K562 (cell line): ENCODE measurements around the gene NR2F6. TPM values are rescaled to one million over a fixed set of nuclear protein-coding genes. Genes with fewer than 3 reads are reported as not detected.
A peak's percentile ranks its signal among the peaks of the same experiment; 100 is the strongest.

Experiments
- CREB3 ChIP-seq: fragments of 450-650 bp; conservative IDR thresholded peaks from 2 replicates; pipeline ENCODE4 v1.6.1; 2016; ENCODE audit warnings: missing genetic modification characterization, low read depth, mild to moderate bottlenecking, missing compliant biosample characterization, moderate library complexity
- DDX20 ChIP-seq: fragments of 450-650 bp; IDR thresholded peaks from 2 replicates; pipeline ENCODE4 v1.6.1; 2016; ENCODE audit warnings: missing genetic modification characterization, low read depth, mild to moderate bottlenecking, missing compliant biosample characterization, moderate library complexity
- GTF2A2 ChIP-seq: IDR thresholded peaks from 2 replicates; pipeline ENCODE4 v1.6.1; 2016; ENCODE audit warnings: mild to moderate bottlenecking, missing genetic modification characterization, missing compliant biosample characterization
- HNRNPL ChIP-seq: fragments of 200-400 bp; formaldehyde crosslinking; IDR thresholded peaks from 2 replicates; pipeline ENCODE4 v1.6.1; 2017; ENCODE audit warnings: low read depth, mild to moderate bottlenecking, low read length
- KDM4B ChIP-seq, 2 experiments: fragments of 450-650 bp in 1 of 2; sonication (generic) in 1 of 2; IDR thresholded peaks; 2 replicates each; pipeline ENCODE4 v1.6.1; 2016 to 2017; ENCODE audit warnings: borderline replicate concordance in 2 of 2, antibody characterized with exemption in 1 of 2, low read depth in 1 of 2, mild to moderate bottlenecking in 1 of 2
- MLLT1 ChIP-seq, 2 experiments: fragments of 450-650 bp; IDR thresholded peaks; 2 replicates each; pipeline ENCODE4 v1.6.1; 2016
- PML ChIP-seq: IDR thresholded peaks from 2 replicates; pipeline ENCODE4 v1.6.1; 2012; ENCODE audit warnings: low read length, inconsistent platforms
- POLR2G ChIP-seq: fragments of 200-400 bp; formaldehyde crosslinking; IDR thresholded peaks from 2 replicates; pipeline ENCODE4 v1.6.1; 2017; ENCODE audit warnings: low read depth, mild to moderate bottlenecking, antibody characterized with exemption, low read length, moderate library complexity
- RBM22 ChIP-seq: fragments of 200-400 bp; formaldehyde crosslinking; IDR thresholded peaks from 2 replicates; pipeline ENCODE4 v1.6.1; 2018; ENCODE audit warnings: low read length, low read depth; ENCODE audit not compliant: poor library complexity, severe bottlenecking
- SREBF1 ChIP-seq: fragments of 150-350 bp; IDR thresholded peaks from 2 replicates; pipeline ENCODE4 v1.6.1; 2014; ENCODE audit warnings: antibody characterized with exemption, low read depth, low read length, borderline replicate concordance
- STAG1 ChIP-seq: sonication (generic); formaldehyde crosslinking; IDR thresholded peaks from 2 replicates; pipeline ENCODE4 v1.5.0; 2020; ENCODE audit warnings: missing genetic modification reagents, borderline replicate concordance
- TEAD2 ChIP-seq: fragments of 450-650 bp; IDR thresholded peaks from 2 replicates; pipeline ENCODE4 v1.6.1; 2016; ENCODE audit warnings: missing genetic modification characterization, control low read depth, missing compliant biosample characterization
- TGIF2 ChIP-seq: sonication (generic); formaldehyde crosslinking; IDR thresholded peaks from 2 replicates; pipeline ENCODE4 v1.8.1; 2022; ENCODE audit warnings: mild to moderate bottlenecking, missing genetic modification reagents, moderate library complexity
- ZNF655 ChIP-seq: fragments of 250-450 bp; sonication (Bioruptor Pico); IDR thresholded peaks from 2 replicates; pipeline ENCODE4 v1.5.0; 2021
- ZNF778 ChIP-seq: fragments of 450-650 bp; formaldehyde crosslinking; IDR thresholded peaks from 2 replicates; pipeline ENCODE4 v1.4.0; 2020; ENCODE audit warnings: mild to moderate bottlenecking, moderate library complexity
- polyA plus RNA-seq, 8 experiments: library from polyadenylated mRNA; depleted of rRNA in 4 of 8; stranded (reverse) in 5 of 8; unstranded in 3 of 8; fragments of >200 nt; fragmentation: Nextera tagmentation in 2 of 8; fragmentation: Illumina TruSeq in 1 of 8; extraction: Ambion mirVana in 2 of 8; extraction: Trizol in 1 of 8; gene quantifications; 2 replicates each; pipeline versions ENCODE4 v1.2.1 to v1.2.3, GENCODE V29; 2011 to 2014; ENCODE audit warnings: inconsistent platforms in 1 of 8, missing spikeins in 1 of 8
- total RNA-seq, 7 experiments: library from RNA; depleted of rRNA in 6 of 7; stranded (reverse); fragments of >200 nt in 6 of 7; fragmentation: Illumina TruSeq in 2 of 7; extraction: Trizol in 2 of 7; gene quantifications; 2 replicates each; pipeline versions ENCODE4 v1.2.1 to v1.2.3, GENCODE V29; 2011 to 2021; ENCODE audit warnings: low replicate concordance in 1 of 7
- TF ChIP-seq, protein P1 (sequence below): sonication (generic); formaldehyde crosslinking; IDR thresholded peaks from 2 replicates; pipeline ENCODE4 v1.8.1; 2023; ENCODE audit warnings: mild to moderate bottlenecking, missing genetic modification reagents
- TF ChIP-seq, protein P2 (sequence below): fragments of 450-650 bp; formaldehyde crosslinking; IDR thresholded peaks from 2 replicates; pipeline ENCODE4 v1.4.0; 2022; ENCODE audit warnings: missing genetic modification characterization

The NR2F6 gene
- total and polyA plus RNA-seq, 9 of the 15 experiments (the other 6 are each of a cell fraction or from before 2014, with no cell fraction given): 0.76 to 97.5 (median 18.8) TPM

DNA sequence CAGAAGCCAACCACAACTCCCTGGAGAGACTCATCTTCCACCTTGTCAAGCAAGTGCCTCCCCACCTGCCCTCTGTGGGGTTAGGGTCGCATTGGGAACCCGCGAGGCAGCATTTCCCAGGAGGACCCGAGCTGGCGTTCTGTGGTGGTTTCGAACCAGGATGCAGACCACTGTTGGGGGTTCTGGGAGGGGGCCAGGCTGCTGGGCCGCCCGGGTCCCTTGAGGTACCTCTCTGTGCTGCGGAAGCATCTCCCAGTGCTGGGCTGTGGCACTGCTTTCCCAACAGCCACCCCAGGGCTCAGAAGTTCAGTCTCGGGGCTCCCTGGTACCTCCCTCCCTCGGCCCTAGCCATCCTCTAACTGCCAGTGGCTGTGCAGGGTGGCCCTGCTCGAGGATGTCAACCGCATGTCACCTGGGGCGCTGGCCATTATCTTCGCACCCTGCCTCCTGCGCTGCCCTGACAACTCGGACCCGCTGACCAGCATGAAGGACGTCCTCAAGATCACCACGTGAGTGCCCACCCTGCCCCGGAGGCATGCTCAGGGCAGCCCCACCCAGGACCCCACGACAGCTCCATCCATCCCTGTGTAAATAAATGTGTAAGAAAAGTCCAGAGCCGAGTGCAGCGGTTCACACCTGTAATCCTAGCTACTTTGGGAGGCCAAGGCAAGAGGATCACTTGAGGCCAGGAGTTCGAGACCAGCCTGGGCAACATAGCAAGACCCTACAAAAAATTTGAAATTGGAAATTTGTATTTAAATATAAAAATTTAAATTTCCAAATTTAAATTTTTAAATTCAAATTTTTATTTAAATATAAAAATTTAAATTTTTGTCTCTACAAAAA, 38.8 kb downstream of the NR2F6 start (continued):
- TF ChIP-seq, protein P1, sequence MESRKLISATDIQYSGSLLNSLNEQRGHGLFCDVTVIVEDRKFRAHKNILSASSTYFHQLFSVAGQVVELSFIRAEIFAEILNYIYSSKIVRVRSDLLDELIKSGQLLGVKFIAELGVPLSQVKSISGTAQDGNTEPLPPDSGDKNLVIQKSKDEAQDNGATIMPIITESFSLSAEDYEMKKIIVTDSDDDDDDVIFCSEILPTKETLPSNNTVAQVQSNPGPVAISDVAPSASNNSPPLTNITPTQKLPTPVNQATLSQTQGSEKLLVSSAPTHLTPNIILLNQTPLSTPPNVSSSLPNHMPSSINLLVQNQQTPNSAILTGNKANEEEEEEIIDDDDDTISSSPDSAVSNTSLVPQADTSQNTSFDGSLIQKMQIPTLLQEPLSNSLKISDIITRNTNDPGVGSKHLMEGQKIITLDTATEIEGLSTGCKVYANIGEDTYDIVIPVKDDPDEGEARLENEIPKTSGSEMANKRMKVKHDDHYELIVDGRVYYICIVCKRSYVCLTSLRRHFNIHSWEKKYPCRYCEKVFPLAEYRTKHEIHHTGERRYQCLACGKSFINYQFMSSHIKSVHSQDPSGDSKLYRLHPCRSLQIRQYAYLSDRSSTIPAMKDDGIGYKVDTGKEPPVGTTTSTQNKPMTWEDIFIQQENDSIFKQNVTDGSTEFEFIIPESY: 0 out of 2 replicates have a peak, but pooled peaks have one; percentile 17
- no peak for TF ChIP-seq MLLT1 (IDR thresholded peaks at IDR 0.05)
- no peak for TF ChIP-seq PML
- peak; percentile 35; the same call in 1 of the 2 replicates for TF ChIP-seq POLR2G
- no peak for TF ChIP-seq ZNF778 (CRISPR knock-in tag)
- TF ChIP-seq CREB3 (tag): no peak
- TF ChIP-seq, protein P2, sequence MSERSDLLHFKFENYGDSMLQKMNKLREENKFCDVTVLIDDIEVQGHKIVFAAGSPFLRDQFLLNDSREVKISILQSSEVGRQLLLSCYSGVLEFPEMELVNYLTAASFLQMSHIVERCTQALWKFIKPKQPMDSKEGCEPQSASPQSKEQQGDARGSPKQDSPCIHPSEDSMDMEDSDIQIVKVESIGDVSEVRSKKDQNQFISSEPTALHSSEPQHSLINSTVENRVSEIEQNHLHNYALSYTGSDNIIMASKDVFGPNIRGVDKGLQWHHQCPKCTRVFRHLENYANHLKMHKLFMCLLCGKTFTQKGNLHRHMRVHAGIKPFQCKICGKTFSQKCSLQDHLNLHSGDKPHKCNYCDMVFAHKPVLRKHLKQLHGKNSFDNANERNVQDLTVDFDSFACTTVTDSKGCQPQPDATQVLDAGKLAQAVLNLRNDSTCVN (CRISPR knock-in tag): no peak
- TF ChIP-seq STAG1: no peak
- no peak for TF ChIP-seq ZNF655
- TF ChIP-seq SREBF1: no peak
- TF ChIP-seq TEAD2: no peak
- no peak for TF ChIP-seq KDM4B (IDR thresholded peaks at IDR 0.05; ENCODE audit: borderline replicate concordance in 2 of 2, low read depth in 1 of 2)
- no peak for TF ChIP-seq DDX20 (tag)
- TF ChIP-seq RBM22: peak; percentile 10
- no peak for TF ChIP-seq GTF2A2
- no peak for TF ChIP-seq HNRNPL
- TF ChIP-seq TGIF2 (CRISPR knock-in tag): no peak
